IgD-negative memory B cell (primary cell): ENCODE results near the gene SYK. TPM values are rescaled to one million over a fixed set of nuclear protein-coding genes. Genes with fewer than 3 reads are reported as not detected.
A peak's percentile ranks its signal among the peaks of the same experiment; 100 is the strongest.

ENCODE experiments used
- H3K27ac Mint-ChIP-seq, 3 donors: one replicate each; pipeline ENCODE4 v1.8.0; 2020 to 2022; ENCODE audit warnings: mild to moderate bottlenecking in 3 of 3, mixed read lengths in 3 of 3, moderate library complexity in 1 of 3
- H3K27me3 Mint-ChIP-seq: one replicate; pipeline ENCODE4 v1.8.0; 2021; ENCODE audit warnings: mixed read lengths
- H3K36me3 Mint-ChIP-seq: one replicate; pipeline ENCODE4 v1.8.0; 2020; ENCODE audit warnings: mild to moderate bottlenecking, mixed read lengths
- H3K4me1 Mint-ChIP-seq, 3 donors: one replicate each; pipeline ENCODE4 v1.8.0; 2020 to 2022; ENCODE audit warnings: mixed read lengths in 3 of 3, mild to moderate bottlenecking in 1 of 3
- H3K4me3 Mint-ChIP-seq, 4 donors: one replicate each; pipeline ENCODE4 v1.8.0; 2020 to 2022; ENCODE audit warnings: mild to moderate bottlenecking in 4 of 4, mixed read lengths in 4 of 4, moderate library complexity in 3 of 4
- H3K9me3 Mint-ChIP-seq, 3 donors: one replicate each; pipeline ENCODE4 v1.8.0; 2020 to 2021; ENCODE audit warnings: mixed read lengths in 3 of 3, mild to moderate bottlenecking in 1 of 3
- polyA plus RNA-seq: library from polyadenylated mRNA; unstranded; fragments of 300-500 nt; fragmentation: Illumina TruSeq; gene quantifications from one replicate; pipeline ENCODE4 v1.2.3, GENCODE V29; 2021

The SYK gene
- polyA plus RNA-seq, 1 donor from 2014 or later = 314 TPM

GRCh38 chr9:90895786-90896185 lies 94.2 kb downstream of the SYK start:
- Mint-ChIP-seq H3K4me3 (no peak overlapping the region), H3K9me3 (no peaks in the 10 kb centered on the region), H3K4me1 (peaks cover 0 to 2% (median 0%) of the 10 kb centered on the region in 3 donors), H3K27ac (no peak overlapping the region), H3K27me3 (no peaks in the 10 kb centered on the region), H3K36me3 (peaks cover 8% of the 10 kb centered on the region)

- Mint-ChIP-seq H3K4me1 (peaks cover 0 to 2% (median 0%) of the 10 kb centered on the region in 3 donors), H3K9me3 (no peaks in the 10 kb centered on the region), H3K27me3 (no peaks in the 10 kb centered on the region), H3K4me3 (no peak overlapping the region), H3K36me3 (peaks cover 8% of the 10 kb centered on the region), H3K27ac (peak overlapping the region in 1 of 3 donors; percentile 71)
Observed at GRCh38 chr9:90896231-90896630, 94.6 kb downstream of the SYK start.

- peaks cover 0 to 4% (median 0%) of the 10 kb centered on the region in 3 donors for H3K4me1 Mint-ChIP-seq
- no peaks in the 10 kb centered on the region for H3K27me3 Mint-ChIP-seq
- peaks cover 14% of the 10 kb centered on the region for H3K36me3 Mint-ChIP-seq
- H3K27ac Mint-ChIP-seq = no peak overlapping the region
- peaks cover 0 to 3% (median 0%) of the 10 kb centered on the region in 3 donors for H3K9me3 Mint-ChIP-seq
- H3K4me3 Mint-ChIP-seq = no peak overlapping the region
Observed at GRCh38 chr9:90898228-90898627, 96.6 kb downstream of the SYK start.

- H3K9me3 Mint-ChIP-seq = peaks cover 0 to 3% (median 0%) of the 10 kb centered on the region in 3 donors
- H3K36me3 Mint-ChIP-seq = peaks cover 16% of the 10 kb centered on the region
- H3K4me1 Mint-ChIP-seq = peaks cover 0 to 4% (median 0%) of the 10 kb centered on the region in 3 donors
- H3K4me3 Mint-ChIP-seq = no peak overlapping the region
- no peaks in the 10 kb centered on the region for H3K27me3 Mint-ChIP-seq
- peak overlapping the region in 1 of 3 donors; percentile 83 for H3K27ac Mint-ChIP-seq
Observed at GRCh38 chr9:90899287-90899686, 97.7 kb downstream of the SYK start.

GRCh38 chr9:90900130-90900529 lies 98.5 kb downstream of the SYK start:
- H3K27ac Mint-ChIP-seq = peak overlapping the region in 1 of 3 donors; percentile 61
- H3K9me3 Mint-ChIP-seq = peaks cover 0 to 3% (median 0%) of the 10 kb centered on the region in 3 donors
- no peak overlapping the region for H3K4me3 Mint-ChIP-seq
- H3K36me3 Mint-ChIP-seq = peaks cover 16% of the 10 kb centered on the region
- H3K4me1 Mint-ChIP-seq = peaks cover 2 to 5% (median 4%) of the 10 kb centered on the region in 3 donors
- H3K27me3 Mint-ChIP-seq = no peaks in the 10 kb centered on the region

- no peaks in the 10 kb centered on the region for H3K27me3 Mint-ChIP-seq
- peaks cover 16% of the 10 kb centered on the region for H3K36me3 Mint-ChIP-seq
- peaks cover 0 to 3% (median 0%) of the 10 kb centered on the region in 3 donors for H3K9me3 Mint-ChIP-seq
- H3K4me3 Mint-ChIP-seq = no peak overlapping the region
- peak overlapping the region in 2 of 3 donors; percentile 37 to 48 for H3K27ac Mint-ChIP-seq
- peaks cover 2 to 13% (median 8%) of the 10 kb centered on the region in 3 donors for H3K4me1 Mint-ChIP-seq
Observed at GRCh38 chr9:90901933-90902332, 100.3 kb downstream of the SYK start.

- Mint-ChIP-seq H3K4me1 (peaks cover 8 to 24% (median 8%) of the 10 kb centered on the region in 3 donors), H3K27ac (peak overlapping the region in 1 of 3 donors; percentile 6), H3K27me3 (no peaks in the 10 kb centered on the region), H3K4me3 (no peak overlapping the region), H3K9me3 (peaks cover 0 to 3% (median 0%) of the 10 kb centered on the region in 3 donors), H3K36me3 (peaks cover 12% of the 10 kb centered on the region)
Observed at GRCh38 chr9:90903766-90904424, 102.3 kb downstream of the SYK start.

GRCh38 chr9:90904706-90905478 lies 103.3 kb downstream of the SYK start:
- peak overlapping the region in 2 of 3 donors; percentile 73 to 84 for H3K27ac Mint-ChIP-seq
- H3K4me1 Mint-ChIP-seq = peaks cover 15 to 33% (median 17%) of the 10 kb centered on the region in 3 donors
- H3K4me3 Mint-ChIP-seq = no peak overlapping the region
- H3K9me3 Mint-ChIP-seq = peaks cover 0 to 3% (median 0%) of the 10 kb centered on the region in 3 donors
- no peaks in the 10 kb centered on the region for H3K27me3 Mint-ChIP-seq
- H3K36me3 Mint-ChIP-seq = peaks cover 8% of the 10 kb centered on the region

GRCh38 chr9:90905822-90906221 lies 104.2 kb downstream of the SYK start:
- H3K27me3 Mint-ChIP-seq = no peaks in the 10 kb centered on the region
- H3K27ac Mint-ChIP-seq = no peak overlapping the region
- peaks cover 0 to 3% (median 0%) of the 10 kb centered on the region in 3 donors for H3K9me3 Mint-ChIP-seq
- H3K36me3 Mint-ChIP-seq = peaks cover 8% of the 10 kb centered on the region
- H3K4me3 Mint-ChIP-seq = no peak overlapping the region
- peaks cover 15 to 42% (median 26%) of the 10 kb centered on the region in 3 donors for H3K4me1 Mint-ChIP-seq

GRCh38 chr9:90906316-90907055 lies 104.9 kb downstream of the SYK start:
- Mint-ChIP-seq H3K9me3 (peaks cover 0 to 3% (median 0%) of the 10 kb centered on the region in 3 donors), H3K4me1 (peaks cover 21 to 49% (median 31%) of the 10 kb centered on the region in 3 donors), H3K27me3 (peaks cover 1% of the 10 kb centered on the region), H3K27ac (no peak overlapping the region), H3K4me3 (peak overlapping the region in 1 of 4 donors; percentile 42), H3K36me3 (peaks cover 8% of the 10 kb centered on the region)

GRCh38 chr9:90907056-90907445 lies 105.4 kb downstream of the SYK start:
- Mint-ChIP-seq H3K27me3 (peaks cover 1% of the 10 kb centered on the region), H3K36me3 (peaks cover 8% of the 10 kb centered on the region), H3K9me3 (peaks cover 0 to 3% (median 0%) of the 10 kb centered on the region in 3 donors), H3K4me3 (no peak overlapping the region), H3K4me1 (peaks cover 22 to 52% (median 34%) of the 10 kb centered on the region in 3 donors), H3K27ac (no peak overlapping the region)

GRCh38 chr9:90907790-90908189 lies 106.2 kb downstream of the SYK start:
- no peak overlapping the region for H3K27ac Mint-ChIP-seq
- peaks cover 6% of the 10 kb centered on the region for H3K36me3 Mint-ChIP-seq
- peaks cover 1% of the 10 kb centered on the region for H3K27me3 Mint-ChIP-seq
- H3K9me3 Mint-ChIP-seq = peaks cover 0 to 1% (median 0%) of the 10 kb centered on the region in 3 donors
- H3K4me3 Mint-ChIP-seq = no peak overlapping the region
- H3K4me1 Mint-ChIP-seq = peaks cover 22 to 52% (median 33%) of the 10 kb centered on the region in 3 donors

- Mint-ChIP-seq H3K27ac (peak overlapping the region in 1 of 3 donors; percentile 0), H3K27me3 (peaks cover 1% of the 10 kb centered on the region), H3K9me3 (no peaks in the 10 kb centered on the region), H3K4me1 (peaks cover 22 to 52% (median 32%) of the 10 kb centered on the region in 3 donors), H3K4me3 (peak overlapping the region in 2 of 4 donors; percentile 69 to 85), H3K36me3 (no peaks in the 10 kb centered on the region)
Observed at GRCh38 chr9:90909225-90909624, 107.6 kb downstream of the SYK start.

- Mint-ChIP-seq H3K9me3 (no peaks in the 10 kb centered on the region), H3K27me3 (peaks cover 1% of the 10 kb centered on the region), H3K4me1 (peaks cover 21 to 51% (median 33%) of the 10 kb centered on the region in 3 donors), H3K4me3 (peak overlapping the region in 2 of 4 donors; percentile 69 to 85), H3K27ac (no peak overlapping the region), H3K36me3 (no peaks in the 10 kb centered on the region)
Observed at GRCh38 chr9:90909747-90910283, 108.2 kb downstream of the SYK start.
